ENCODE results near the gene TWIST2.

Gene TWIST2

DNA sequence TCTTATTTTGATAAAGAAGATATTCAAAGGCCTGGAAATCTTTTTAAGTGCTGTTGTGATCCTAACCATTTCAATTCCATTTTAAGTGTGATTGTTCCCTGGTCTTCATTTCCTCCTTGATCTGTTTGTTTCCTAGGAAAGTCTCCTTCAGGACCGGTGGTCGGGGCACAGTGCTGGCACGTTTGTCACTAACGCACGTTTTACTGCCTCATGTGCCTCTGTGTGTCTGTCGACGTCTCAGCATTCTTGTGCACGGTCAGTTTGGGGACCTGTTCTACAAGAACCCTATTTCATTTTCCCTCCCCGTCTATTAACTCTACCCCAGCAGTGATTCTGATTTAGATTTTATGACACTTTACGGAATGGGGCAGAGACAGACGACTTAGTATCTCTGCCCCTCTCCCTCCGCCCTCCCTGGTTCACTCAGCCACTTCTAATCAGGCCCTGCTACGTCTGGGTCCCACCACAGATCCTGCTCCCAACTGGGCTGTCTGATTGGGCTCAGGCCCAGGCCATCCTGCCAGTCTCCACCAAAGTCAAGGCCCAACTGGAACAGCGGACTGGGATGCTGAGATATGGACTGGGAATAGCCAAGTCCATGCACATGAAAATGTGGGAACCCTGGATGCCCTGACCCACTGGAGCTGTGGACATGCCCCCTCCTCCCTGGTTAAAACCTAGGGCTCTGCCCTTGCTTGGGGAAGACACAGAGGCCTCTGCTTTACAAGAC, 95.6 kb downstream of the TWIST2 start:
- no peak for DNase-seq

DNA sequence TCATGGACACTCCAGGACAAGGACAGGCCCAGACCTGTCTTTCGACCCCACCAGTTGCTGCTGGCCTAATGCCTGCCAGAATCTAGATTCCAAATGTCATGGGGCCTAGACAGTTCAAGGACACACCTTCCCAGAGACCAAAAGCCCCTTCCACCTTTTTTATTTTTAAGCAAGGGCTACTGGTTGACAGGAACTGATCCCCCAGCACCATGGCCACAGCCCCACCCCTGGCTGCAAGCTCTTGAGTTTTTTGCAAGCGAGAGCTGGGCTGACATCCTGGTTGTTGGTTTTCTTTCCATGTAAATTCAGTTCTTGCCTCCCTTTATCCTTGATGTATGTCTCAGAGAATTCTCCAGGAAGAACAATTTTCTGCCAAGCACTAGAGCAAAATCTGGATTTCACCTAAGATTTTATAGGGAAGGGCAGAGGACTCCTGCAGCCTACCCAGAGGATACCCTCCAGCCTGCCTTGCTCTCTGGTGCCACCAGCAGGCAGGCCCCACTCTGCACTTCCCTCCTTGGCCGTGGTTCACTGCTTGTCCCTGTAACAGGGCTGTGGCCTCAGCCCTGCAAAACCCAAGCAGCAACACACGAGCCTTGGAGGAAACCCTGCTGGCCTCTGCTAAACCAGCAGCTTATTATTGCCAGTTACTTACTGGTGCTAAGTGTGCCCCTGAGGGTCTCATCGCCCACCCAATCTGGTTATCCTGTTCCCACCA, 97.7 kb downstream of the TWIST2 start:
- no peak for DNase-seq

DNA sequence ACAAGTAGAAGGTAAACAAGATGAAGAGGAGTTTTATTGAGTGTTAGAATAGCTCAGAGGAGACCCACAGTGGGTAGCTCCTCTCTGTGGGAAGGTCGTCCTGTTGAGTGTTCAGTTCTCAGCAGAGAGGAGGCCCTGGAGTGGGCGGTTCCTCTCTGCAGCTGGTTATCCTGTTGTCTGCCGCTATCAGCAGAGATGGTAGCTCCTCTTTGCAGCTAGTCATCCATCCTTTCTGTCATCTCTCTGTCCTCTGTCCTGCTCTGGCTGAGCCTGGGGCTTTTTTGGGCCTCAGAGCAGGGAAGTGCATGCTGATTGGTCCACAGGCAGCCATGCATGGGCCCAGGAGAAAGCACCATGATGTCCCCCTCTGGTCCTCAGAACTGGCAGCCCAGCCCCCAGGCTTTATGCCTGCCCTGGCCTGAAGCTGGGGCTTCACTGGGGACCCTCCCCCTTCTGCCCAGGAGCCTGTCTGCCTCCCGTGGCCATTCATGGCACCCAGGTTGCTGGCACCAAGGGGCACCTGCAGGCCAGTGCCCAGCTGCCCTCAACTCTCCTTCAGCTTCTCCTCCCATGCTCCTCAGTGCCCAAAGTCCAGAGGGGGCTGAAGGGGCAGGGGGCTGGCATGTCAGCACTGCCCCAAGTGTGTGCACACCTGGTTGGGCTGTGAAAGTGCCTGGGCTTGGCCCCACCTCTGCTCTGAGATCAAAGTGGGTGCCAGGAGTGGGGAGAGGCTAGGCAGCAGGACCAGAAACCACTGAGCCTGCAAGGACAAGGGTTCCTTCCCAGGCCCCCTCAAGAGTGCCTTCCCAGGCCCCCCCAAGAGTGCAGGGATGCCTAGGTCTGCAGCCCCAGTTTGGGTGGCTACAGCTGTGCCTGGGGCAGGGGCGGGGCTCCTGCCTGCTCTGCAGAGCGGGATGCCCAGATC, 98.7 kb downstream of the TWIST2 start:
- DNase-seq = no peak

DNA sequence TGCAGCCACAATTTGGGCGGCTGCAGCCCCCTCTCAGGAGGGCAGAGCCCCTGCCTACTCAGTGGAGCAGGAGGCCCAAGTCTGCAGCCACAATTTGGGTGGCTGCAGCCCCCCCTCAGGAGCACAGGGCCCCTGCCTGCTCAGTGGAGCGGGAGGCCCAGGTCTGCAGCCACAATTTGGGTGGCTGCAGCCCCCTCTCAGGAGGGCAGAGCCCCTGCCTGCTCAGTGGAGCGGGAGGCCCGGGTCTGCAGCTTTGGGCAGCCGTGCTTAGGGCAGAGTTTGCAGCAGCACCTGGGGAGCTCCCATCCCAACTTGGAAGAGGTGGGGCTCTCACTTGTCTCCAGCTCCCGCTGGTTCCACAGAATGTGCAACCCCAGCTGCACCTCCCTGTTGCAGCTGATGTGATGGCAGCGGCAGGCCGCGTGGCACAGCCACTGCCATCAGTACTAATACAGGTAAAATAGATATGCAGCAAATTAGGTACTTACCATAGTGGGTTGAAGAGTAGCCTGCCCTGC, 99.4 kb downstream of the TWIST2 start:
- DNase-seq = no peak

- no peak for DNase-seq
Observed at GRCh38 chr2:238947920-238948710, 100.2 kb downstream of the TWIST2 start.

DNA sequence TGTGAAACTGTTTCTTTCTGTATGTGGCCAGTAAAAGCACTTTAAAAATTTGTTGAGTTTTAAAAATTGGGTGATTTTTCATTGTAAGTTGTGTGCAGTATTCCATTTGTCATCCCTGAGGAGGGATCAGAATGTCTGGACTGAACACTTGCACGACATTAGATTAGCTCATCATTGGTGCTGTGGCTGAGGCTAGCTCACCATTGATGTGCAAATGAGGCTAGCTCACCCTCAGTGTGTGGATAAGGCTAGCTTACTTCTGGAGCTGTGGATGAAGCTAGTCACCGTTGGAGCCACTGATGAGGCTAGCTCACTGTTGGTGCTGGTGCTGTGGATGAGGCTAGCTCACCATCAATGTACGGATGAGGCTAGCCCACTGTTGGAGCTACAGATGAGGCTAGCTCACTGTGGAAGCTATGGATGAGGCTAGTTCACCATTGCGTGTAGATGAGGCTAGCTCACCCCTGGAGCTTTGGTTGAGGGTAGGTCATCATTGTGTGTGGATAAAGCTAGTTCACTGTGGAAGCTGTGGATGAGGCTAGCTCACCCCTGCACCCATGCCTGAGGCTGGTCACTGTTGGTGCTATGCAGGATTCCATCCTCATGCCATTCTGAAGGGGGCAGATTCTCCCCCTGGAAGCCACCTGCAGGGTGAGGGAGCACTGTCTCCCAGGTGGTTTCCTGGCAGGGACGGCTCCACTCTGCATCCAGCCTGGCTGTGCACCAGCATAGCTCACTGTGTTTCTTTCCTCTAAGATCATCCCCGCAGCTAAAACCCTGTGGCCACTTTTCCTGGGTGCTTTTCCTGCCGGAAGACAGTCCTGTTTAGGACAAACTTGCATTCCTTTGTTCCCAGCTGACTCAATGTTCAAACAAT, 101.1 kb downstream of the TWIST2 start:
- DNase-seq = no peak

GRCh38 chr2:238949710-238950345, 101.9 kb downstream of the TWIST2 start:
- DNase-seq = no peak

DNA sequence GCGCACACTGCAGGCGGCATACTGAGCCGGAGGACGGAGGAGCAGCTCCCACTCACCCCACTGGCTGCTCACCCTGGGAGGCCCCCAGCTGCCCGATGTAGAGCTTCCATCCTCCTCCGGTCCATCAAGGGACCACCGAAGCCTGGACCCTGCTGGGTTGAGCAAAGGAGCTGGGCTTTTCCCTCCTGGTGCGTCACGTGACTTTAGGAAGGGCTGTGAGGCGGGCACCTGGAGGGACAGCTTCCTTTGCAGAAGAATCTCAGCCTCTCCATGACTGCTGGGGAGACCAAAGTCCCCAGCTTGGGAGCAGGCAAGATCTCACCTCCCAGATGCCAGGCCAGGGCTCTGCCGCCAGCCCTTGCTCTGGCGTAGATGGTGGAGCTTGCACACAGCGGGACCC, 102.7 kb downstream of the TWIST2 start:
- DNase-seq = no peak

GRCh38 chr2:238952261-238952919, 104.5 kb downstream of the TWIST2 start:
- no peak for DNase-seq

GRCh38 chr2:238954841-238955591, 107.1 kb downstream of the TWIST2 start:
- DNase-seq = no peak

- no peak for DNase-seq
Observed at GRCh38 chr2:238955648-238956531, 108.0 kb downstream of the TWIST2 start.

DNA sequence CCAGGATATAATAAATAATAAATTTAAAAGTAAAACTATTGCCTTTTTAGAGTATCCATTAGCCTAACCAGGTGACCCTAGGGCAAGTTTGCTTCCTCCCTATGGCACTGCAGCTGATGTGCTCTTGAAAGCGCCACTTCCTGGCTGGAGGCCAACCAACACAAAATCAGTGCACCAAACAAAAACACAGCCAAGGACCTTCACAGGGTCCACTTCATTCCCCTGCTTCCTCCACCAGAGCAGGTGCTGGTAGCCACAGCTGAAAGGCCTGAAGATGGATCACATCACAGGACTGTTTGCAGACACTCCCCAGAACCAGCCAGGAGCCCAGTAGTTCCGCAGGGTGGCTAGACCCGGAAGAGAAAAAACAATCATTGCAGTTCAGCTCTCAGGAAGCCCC, 108.8 kb downstream of the TWIST2 start:
- DNase-seq = no peak

Measured in NCI-H446 treated with DMSO at 0.1 percent for 48 hours (cell line).